Epithelial cell of esophagus (primary cell): ENCODE results near the gene KRTAP6-1.

Experiments
- DNase-seq: peaks from one replicate; pipeline ENCODE4 v3.0.0; 2010; ENCODE audit warnings: low read depth
- H3K4me3 ChIP-seq: 2 replicates; pipeline ENCODE4 v1.5.1; 2011; ENCODE audit warnings: mild to moderate bottlenecking, low read length, control low read depth
- CTCF ChIP-seq: IDR thresholded peaks from 2 replicates; pipeline ENCODE4 v1.5.1; 2011; ENCODE audit warnings: low read depth, mild to moderate bottlenecking, low read length, control low read depth, inconsistent platforms; ENCODE audit not compliant: insufficient read depth; ENCODE audit errors: missing control alignments

The KRTAP6-1 gene, protein sequence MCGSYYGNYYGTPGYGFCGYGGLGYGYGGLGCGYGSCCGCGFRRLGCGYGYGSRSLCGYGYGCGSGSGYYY

GRCh38 chr21:30613836-30614235 lies at the start of gene KRTAP6-1:
KRTAP6-1 (minus strand) TSS chr21:30613930; CDS start chr21:30613904, 26 bp downstream.
- no peak for DNase-seq
- no peak within 1 kb of the TSS for H3K4me3 ChIP-seq
- no peak for TF ChIP-seq CTCF

- DNase-seq: no peak
- H3K4me3 ChIP-seq: no peak overlapping the region
- no peak for TF ChIP-seq CTCF
Observed at GRCh38 chr21:30652891-30653290, 39.2 kb upstream of the KRTAP6-1 start.

DNA sequence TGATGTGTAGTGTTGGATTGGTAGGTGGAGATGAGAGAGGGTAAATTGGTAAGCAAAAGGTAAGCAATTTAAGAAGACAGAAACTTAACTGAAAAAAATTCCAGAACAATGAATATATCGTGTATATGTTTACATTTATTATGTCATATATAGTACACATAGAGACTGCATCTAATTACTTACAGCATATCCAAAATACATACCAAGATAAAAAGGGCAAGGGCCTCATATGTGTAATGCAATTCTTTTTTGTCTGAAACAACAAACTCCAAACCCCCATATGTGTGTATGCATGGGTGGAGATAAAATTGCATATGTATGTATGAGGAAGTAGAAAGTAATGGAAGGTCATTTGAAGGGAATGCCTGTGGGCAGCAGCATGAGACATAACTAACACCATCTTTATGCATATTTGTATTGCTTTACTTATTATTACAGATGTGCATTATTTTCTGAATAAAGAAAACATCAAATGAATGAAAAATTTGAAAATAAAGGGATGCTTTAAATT lies 33.2 kb upstream of the KRTAP6-1 start:
- TF ChIP-seq CTCF: no peak

GRCh38 chr21:30642564-30642963 lies 28.8 kb upstream of the KRTAP6-1 start, which contains the start of gene KRTAP20-3:
KRTAP20-3 (plus strand) TSS chr21:30642864.
- DNase-seq: no peak
- no peak for TF ChIP-seq CTCF
- no peak within 1 kb of the TSS for H3K4me3 ChIP-seq

More for the DNA sequence above, 33.2 kb upstream of the KRTAP6-1 start:
- DNase-seq: no peak
- no peak overlapping the region for H3K4me3 ChIP-seq

GRCh38 chr21:30638686-30639085 lies 25.0 kb upstream of the KRTAP6-1 start:
- DNase-seq: no peak
- TF ChIP-seq CTCF: no peak
- no peak overlapping the region for H3K4me3 ChIP-seq

GRCh38 chr21:30634906-30635305 lies 21.2 kb upstream of the KRTAP6-1 start, which contains the start of gene KRTAP20-2:
KRTAP20-2 (plus strand) TSS chr21:30635206; CDS start chr21:30635264, 58 bp downstream.
- H3K4me3 ChIP-seq: no peak within 1 kb of the TSS
- DNase-seq: no peak
- no peak for TF ChIP-seq CTCF

GRCh38 chr21:30629200-30629599 lies 15.5 kb upstream of the KRTAP6-1 start:
- no peak overlapping the region for H3K4me3 ChIP-seq
- no peak for DNase-seq
- no peak for TF ChIP-seq CTCF
